ENCODE data around the gene CCDC142.
"Not testable (repeated sequence)": the region's sequence is repeated elsewhere in the genome, so short reads cannot be mapped to it uniquely, and the experiment has no call there.

CCDC142 gene

DNA sequence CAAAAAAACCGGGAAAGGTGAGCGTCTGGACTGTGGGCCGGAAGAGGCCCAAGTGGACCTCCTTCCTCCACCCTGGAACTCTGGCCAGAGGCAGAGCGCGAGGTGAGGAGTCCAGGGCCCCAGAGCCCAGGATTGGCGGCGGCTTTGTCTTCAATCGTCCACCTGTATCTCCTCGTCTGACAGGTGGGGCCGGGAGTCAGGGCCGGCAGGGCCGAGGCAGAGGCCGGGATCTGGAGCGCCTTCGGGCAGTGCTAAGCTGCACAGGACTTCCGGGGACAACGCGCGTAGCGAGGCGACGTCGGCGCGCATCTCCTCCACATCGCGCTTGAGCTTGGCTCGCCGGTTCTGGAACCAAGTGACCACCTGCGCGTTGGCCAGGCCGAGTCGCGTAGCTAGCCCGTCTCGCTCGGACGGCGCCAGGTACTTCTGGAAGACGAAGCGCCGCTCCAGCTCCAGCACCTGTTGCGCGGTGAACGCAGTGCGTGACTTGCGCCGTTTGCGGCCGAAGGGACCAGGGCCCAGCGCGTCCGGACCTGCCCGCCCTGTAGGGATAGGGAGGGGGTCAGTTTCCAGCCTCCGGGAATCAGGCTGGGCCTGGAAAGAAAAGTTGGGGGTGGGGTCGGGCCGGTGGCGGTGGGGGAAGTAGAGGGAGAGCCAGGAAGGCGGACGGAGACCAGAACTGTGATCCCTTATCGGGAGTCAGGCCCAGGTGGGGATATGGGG, 15.1 kb upstream of the CCDC142 start:
- DNase-seq: no peak

DNA sequence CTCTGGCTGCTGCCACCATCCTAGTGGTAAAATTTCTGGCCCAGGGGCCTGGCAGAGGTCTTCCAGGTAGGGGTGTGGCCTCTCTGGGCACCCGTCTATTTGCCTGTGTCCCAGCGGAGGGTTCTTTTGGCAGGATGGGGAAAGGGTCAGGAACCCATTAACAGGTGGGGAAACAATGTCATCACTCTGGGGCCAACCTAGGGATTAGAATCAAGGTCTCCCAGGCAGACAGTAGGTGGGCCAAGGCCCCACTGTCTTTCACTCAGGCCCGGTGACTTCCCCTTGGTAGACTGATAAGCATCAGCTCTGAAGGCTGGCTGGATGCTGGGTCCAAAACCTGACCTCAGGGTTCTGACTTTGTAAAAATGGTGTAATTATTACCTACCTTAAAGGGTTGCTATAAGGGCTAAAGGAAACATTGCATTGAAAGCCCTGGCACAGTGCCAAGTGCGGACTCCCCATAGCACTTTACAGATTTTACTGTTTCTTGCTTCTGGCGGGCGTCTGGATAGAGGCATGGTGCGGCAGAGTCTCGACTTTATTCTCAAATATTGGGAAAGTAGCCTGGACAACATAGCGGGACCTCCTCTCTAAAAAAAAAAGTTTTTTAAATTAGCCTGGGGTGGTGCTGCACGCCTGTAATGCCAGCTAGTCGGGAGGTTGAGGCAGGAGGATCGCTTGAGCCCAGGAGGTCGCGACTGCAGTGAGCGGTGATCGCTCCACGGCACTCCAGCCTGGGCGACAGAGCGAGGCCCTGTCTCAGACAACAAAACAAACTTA, 14.4 kb upstream of the CCDC142 start:
- no peak for DNase-seq

DNA sequence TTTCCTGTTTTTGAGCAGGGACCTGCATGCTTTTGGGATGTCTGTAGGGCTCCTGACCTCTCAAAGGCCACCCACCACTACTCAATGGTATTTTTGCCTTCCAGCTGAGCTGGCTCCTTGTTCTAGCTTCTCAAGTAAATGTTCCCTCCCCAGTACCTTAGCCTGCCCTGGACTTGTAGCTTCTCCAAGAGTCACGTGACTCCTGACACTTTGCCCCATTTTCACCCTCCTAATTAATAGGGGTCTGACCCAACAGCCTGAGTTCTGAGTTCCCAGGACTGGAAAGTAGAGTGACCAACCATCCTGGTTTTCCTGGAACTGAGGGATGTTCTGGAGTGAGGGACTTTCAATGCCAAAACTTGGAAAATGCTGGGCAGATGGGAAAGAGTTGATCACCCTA, 12.6 kb upstream of the CCDC142 start:
- DNase-seq: no peak

DNA sequence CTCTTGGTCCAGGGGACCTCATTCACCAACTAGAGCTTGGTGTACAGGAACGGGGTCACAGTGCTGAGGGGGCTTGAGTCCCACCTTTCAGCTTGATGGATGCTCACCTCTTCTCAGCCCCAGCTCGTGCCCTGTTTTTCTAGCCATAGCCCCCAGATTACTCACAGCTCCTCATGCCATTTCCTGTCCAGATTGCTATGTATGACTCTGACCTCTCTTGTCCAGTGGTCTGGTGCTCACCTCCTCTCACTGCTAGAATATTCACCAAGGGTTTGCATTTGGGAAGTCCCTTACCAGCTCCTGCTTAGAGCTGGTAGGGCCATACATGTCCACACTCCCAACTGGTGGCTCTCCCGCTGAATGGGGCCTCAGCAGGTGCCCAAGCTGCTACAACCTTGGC, 10.7 kb upstream of the CCDC142 start:
- no peak for DNase-seq

DNA sequence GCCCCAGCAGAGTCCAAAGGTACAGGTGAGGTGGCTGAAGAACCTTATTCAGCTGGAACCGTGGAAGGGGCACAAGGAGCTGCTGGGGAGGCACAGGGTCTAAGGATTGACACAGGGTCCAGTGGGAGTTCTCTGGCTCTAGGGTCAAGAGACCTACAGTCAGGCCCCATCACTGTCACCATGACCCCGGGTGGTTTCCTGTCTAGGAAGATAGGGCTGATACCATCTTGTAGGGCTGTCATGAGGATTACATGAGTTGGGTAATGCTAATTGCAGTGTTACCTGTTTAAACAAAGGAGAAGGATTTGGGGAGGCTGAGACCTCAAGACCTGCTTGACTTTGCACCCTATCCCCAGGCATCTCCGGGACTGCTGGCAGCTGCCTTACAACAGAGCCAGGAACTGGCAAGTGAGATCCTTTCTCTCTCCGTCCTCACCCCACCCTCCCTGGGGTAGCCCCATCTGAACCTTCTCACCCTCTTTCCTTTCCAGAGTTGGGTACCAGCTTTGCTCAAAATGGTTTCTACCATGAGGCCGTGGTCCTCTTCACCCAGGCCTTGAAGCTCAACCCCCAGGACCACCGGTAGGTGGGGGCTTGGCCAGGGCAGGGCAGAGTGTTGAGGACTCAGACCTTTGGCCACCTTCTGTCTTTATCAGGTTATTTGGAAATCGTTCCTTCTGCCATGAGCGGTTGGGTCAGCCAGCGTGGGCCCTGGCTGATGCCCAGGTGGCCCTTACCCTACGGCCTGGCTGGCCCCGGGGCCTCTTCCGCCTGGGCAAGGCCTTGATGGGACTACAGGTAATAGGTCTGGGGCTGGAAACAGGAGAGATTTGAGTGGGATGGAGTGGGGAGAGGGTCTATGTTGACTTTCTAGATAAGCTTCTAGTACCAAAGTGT, 9.1 kb upstream of the CCDC142 start:
- DNase-seq: no peak

DNA sequence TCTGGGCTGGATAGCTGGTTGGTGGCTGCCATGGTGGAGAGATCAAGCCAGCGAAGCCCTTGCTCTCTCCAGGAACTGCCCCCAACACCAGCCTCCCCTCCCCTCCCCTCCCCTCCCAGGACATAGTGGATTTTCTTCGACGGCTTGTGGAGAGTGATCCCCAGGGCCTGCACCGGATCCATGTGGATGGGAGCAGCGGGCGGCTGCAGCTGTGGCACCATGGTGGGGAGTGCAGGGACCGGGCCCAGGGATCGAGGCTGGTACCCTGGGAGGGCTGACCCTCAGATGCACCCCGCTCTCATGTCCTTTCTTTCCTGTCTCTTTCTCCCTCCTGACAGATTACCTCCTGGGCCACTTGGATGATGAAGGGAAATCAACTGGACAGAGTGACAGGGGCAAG, 7.1 kb upstream of the CCDC142 start:
- no peak for DNase-seq

DNA sequence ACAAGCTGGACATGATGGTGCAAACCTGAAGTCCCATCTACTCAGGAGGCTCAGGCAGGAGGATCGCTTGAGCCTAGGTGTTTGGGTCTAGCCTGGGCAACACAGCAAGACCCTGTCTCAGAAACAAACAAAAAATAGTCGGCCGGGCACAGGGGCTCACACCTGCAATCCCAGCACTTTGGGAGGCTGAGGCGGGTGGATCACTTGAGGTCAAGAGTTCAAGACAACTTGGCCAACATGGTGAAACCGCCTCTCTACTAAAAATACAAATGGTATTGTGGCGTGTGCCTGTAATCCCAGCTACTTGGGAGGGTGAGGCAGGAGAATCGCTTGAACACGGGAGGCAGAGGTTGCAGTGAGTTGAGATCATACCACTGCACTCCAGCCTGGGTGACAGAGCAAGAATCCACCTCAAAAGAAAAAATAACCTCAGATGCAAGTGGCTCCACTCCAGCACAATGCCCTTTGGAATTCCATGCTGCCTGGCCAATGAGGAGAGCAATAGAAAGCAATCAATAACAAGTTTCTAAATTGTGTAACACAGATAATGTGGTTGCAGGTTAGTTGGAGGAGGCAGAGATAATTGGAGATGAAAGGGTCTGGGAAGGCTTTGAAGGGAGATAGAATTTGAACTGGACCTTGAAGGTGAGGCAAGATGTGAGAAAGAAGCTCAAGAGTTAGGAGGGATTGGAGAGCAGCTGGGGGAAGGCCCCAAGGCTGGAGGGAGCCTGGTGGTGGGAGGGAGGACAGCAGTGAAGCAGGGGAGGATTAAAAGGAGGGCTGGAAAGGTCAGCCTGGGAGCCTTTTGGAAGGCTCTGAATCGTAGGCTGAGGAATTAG, 6.1 kb upstream of the CCDC142 start:
- no peak for DNase-seq

DNA sequence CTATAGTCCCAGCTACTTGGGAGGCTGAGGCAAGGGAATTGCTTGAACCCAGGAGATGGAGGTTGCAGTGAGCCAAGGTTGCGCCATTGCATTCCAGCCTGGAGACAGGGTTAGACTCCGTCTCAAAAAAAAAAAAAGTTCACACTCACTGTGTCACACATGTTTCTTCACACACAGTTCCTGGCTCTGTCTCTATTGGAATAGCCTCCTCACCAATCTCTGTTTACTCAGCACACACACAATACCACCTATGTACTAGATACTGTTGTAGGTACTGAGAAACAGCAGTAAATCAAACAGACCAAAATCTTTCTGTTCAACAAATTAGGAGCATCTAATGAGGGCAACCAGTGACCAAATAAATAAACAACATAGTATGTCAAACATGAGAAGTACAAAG, 3.3 kb upstream of the CCDC142 start:
- no peak for DNase-seq

DNA sequence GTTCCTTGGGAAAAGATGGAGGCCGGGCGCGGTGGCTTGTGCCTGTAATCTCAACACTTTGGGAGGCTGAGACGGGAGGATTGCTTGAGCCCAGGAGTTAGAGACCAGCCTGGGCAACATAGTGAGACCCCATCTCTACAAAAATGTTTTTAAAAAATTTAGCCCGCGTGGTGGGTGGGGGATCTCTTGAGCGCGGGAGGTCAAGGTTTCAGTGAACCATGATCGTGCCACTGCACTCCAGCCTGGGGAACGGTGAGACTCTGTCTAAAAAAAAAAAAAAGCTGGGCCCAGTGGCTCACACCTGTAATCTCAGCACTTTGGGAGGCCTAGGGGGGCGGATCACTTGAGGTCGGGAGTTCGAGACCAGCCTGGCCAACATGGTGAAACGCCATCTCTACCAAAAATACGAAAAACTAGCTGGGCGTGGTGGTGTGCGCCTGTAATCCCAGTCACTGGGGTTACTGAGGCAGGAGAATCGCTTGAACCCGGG, 922 bp upstream of the CCDC142 start:
- not testable (repeated sequence) for DNase-seq

DNA sequence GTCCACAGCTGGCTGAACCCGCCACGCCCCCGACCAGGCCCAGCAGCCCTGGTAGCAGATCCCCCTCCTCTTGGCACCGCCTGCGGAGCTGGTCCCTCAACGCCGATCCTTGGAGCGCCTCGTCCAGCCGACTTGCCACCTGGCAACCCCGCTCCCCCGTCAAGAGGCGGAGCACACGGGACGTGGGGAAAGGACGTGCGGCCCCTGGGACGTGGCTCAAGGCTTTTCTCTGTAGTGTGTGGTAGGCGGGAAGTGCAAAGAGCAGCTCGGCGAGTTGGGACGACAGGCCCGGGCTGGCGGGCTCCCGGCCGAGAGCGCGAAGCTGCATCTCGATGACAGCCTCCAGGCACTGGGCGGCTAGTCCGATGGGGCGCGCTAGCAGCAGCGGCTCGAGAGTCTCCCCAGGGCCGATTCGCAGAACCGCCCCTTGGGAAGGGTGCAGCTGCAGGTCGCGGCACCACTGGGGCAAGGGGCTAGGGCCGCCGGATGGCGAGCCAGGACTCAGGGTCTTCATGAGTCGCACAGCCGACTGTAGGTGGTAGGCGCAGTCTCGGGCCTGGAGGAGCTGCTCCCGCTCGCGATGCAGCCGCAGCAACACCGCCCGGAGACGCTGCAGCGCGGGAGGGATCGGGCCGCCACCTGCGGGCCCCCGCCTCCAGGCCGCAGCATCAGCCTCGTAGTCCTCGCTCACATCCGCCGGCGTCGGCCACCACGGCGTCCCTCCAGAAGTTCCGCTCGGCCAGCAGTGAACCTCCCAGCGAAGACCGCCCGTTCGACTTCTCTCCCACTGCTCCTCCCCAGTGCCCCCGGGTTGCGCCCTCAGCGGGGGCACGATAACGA, 617 bp downstream of the CCDC142 start:
- DNase-seq: peak; percentile 35

DNA sequence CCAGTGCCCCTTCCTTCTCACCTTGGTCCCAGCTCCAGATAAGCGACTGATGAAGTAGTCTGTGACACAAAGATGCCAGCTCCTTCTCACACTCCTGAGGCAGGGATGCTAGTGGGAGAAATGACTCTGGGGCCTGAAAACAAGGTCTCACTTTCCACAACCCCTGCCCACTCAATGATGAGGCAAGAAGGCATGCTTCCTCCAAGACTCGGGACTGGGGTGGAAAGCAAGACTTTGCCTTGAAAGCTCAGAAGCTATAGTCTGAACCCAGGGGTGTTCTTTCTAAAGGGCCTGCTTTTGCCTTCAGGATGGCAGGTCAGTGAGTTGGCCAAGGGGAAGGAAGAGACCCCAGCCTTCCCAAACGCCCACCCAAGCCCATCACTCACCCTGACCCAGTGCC, 1.4 kb downstream of the CCDC142 start:
- no peak for DNase-seq

DNA sequence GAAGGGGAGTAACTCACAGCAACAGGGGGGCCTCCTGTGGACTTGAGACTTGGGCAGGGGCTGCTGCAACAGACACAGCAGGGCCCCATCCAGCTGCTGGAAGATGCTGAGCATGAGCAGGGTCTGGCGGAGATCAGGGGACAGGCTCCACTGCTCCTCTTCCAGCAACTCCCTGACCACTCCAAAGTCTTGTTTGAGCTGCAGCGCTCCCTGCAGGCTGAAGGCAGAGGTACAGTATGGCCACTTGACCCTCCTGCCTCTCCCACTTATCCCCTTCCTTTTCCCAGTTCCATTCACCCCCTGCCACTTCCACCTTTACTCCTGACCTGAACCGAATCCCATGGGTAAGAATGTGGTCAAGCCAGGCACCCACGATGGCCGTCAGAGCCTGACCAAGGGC, 7.9 kb downstream of the CCDC142 start:
- DNase-seq: no peak

DNA sequence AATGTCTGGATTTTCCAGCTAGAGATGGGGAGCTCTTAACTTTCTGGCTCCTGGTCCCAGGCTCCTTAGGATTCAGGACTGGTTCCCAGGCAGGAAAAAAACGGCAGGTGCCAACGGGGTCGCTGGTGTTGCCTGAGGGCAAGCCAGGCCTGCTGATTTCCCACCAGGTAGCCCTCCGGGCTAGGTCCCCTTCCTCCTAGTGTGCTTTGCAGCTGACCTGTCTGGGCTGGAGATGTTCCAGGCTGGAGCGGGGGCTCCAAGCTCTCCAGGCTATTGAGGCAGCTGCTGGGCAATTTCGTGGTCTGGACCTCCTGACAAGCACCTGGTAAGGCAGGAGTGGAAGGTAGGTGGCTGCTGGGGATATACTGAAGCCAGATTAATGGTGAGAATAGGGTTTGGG, 8.3 kb downstream of the CCDC142 start:
- DNase-seq: no peak

DNA sequence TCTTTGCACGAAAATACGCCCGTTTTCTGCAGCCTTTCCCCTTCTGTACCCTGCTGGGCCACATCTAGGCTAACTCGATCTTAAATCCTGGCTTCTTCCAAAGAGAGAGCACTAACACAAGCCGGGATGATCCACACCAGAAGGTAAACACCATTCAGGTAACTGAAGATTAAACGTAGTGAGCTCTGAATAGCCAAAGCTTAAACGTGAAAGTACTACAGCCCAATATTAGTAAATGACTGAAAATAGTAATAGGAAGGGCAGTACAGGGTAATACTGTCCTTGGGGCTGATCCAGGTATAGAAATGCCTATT, 9.9 kb downstream of the CCDC142 start:
- no peak for DNase-seq

DNA sequence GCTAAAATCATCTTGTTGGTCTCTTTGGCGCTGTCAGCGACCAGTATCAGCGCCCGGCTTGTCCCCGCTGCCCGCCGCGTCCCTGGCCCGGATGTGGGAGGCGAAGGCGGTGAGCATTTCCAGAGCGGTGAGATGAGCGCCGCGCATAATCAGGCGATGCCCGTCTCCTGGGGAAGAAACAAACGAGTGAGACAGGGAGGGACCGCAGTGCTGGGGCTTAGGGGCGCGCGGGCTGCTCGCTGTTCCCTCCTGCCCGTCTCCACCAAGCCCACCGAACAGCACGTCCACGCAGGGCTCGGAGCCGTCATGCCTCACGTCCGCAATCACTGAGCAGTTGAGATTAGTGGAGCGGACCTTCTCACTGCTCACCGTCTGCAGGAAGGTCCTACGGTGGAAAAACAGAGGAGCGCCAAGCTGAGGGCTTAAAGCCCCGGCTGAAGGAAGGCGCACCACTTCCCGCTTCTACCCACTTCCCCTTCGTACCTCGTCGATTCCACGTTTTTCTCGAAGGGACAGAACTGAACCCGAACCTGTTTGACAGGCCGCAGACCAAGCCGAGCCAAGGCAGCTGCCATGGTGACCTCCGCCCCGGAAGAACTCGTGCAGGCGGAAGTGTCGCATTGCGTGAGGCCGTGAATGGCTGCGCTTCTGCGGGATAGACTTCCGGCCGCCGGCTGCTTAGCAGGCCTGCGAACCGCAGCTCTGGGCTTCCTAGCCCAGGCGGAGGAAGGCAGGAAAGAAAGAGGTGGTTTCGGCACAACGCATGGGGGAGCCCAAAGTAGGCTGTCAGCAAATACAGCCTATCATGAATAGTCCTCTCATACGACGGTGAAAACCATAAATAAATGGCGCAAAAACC, 10.5 kb downstream of the CCDC142 start, which contains the start of gene MRPL53:
Gene MRPL53, minus strand, starts transcription at position 595 of the 859 bp plus-strand sequence. Its CDS starts 20 bp downstream, at position 575.
- DNase-seq: peak; percentile 93

DNA sequence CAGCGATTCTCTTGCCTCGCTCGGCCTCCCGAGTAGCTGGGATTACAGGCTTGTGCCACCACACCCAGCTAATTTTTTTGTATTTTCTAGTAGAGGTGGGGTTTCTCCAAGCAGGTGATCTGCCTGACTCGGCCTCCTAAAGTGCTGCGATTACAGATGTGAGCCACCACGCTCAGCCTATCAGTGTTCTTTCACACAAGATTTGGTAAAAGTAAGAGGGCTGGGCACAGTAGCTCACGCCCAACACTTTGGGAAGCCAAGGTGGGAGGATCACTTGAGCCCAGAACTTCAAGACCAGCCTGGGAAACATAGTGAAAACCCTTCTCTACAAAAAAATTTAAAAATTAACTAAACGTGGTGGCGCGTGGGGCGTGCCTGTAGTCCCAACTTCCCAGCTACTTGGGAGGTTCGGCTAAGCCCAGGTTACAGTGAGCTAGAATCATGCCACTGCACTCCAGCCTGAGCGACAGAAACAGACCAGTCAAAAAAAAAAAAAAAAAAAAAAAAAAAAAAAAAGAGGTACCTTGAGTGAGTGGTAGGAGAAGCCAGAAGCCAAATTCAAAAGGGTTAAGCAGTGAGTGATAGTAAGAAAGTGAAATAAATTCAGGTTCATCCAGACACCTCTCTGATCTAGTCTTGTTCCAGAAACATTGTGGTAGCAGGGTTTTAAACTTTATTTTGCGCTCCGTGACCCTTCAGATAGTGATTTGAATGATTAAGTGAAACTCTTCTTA, 11.3 kb downstream of the CCDC142 start:
- no peak for DNase-seq

DNA sequence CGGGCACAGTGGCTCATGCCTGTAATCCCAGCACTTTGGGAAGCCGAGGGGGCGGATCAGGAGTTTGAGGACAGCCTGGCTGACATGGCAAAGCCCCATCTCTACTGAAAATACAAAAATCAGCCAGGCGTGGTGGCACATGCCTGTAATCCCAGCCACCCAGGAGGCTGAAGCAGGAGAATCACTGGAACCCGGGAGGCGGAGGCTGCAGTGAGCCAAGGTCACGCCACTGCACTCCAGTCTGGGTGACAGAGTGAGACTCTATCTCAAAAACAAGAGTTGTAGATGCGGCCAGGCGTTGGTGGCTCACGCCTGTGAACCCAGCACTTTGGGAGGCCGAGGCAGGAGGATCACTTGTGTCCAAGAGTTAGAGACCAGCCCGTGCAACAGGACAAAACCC, 12.1 kb downstream of the CCDC142 start:
- DNase-seq: not testable (repeated sequence)

DNA sequence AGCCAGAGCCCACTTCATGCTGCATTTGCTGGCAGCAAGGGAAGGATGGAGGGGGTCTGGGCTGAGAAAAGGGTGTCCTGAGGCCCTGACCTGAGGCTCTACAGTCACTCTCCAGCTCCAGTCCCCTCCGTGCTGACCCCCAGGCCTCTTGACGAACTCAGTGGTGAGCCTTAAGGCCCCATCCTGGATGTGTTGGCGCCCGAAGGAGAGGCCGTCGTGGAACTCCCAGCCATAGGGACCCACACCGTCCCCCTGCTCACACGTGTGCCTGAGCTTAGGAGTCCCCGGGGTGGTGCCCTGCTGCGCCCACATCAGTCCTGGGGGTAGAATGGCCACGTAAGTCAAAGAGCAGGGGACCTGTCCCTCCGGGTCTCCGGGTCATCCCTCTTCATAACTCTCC, 18.4 kb downstream of the CCDC142 start:
- DNase-seq: no peak

DNA sequence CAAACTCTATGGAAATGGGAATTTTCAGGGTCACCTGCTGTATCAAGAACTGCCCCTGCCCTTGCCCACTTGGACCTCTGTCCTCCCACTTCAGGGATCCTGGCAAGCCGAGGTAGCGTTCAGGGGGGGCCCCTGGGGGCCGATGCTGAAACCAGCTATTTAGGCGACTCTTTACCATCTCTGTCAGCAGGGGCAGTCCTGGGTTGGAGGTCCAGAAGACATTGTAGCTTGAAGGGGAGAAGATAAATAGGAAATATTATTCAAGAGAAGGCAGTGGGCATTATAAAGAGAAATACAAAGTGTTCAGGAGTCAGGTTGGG, 20.1 kb downstream of the CCDC142 start:
- no peak for DNase-seq

All from NCI-H510A (cell line).